Adipocyte (in vitro differentiated cells): ENCODE data around the gene PIK3AP1.
"Not testable (repeated sequence)": the region's sequence is repeated elsewhere in the genome, so short reads cannot be mapped to it uniquely, and the experiment has no call there.

ENCODE experiments used
- DNase-seq: peaks from one replicate; pipeline ENCODE4 v3.0.0-alpha.2; 2015; ENCODE audit warnings: low read depth
- H3K27me3 ChIP-seq: replicated peaks from 2 replicates; pipeline ENCODE4 v1.7.0; 2013; ENCODE audit warnings: mild to moderate bottlenecking, low read length, moderate library complexity; ENCODE audit not compliant: control insufficient read depth, insufficient read depth
- H3K36me3 ChIP-seq: 2 replicates; pipeline ENCODE4 v1.7.0; 2013; ENCODE audit warnings: low read length, mild to moderate bottlenecking, moderate library complexity; ENCODE audit not compliant: control insufficient read depth, insufficient read depth, severe bottlenecking
- H3K4me1 ChIP-seq: 2 replicates; pipeline ENCODE4 v1.7.0; 2013; ENCODE audit warnings: mild to moderate bottlenecking, low read length, moderate library complexity; ENCODE audit not compliant: control insufficient read depth, insufficient read depth
- H3K4me3 ChIP-seq: 2 replicates; pipeline ENCODE4 v1.7.0; 2013; ENCODE audit warnings: mild to moderate bottlenecking, low read length, moderate library complexity
- H3K9ac ChIP-seq: 2 replicates; pipeline ENCODE4 v1.7.0; 2013; ENCODE audit warnings: mild to moderate bottlenecking, low read length, moderate library complexity
- H3K9me3 ChIP-seq: 2 replicates; pipeline ENCODE4 v1.7.0; 2013; ENCODE audit warnings: mild to moderate bottlenecking, low read length, moderate library complexity; ENCODE audit not compliant: control insufficient read depth

The PIK3AP1 gene

DNA sequence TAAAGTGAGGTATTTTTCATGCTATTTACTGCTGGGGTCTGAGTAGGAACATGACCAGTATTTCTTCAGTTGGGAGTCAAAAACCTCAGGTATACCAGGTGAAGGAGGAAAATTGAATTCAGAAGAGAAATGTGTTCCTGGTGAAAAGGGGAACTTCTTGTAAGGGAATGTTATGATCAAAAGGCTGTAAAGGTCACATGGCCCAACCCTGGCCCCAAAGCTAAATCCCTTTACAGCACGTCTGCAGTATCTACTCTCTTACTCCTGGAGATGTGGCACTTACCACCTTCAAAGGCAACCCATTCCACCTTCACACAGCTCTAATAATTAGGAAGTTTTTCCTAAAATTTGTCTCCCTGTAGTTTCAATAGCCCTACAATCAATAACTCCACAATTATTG is 15.2 kb downstream of the PIK3AP1 start:
- no peak overlapping the region for H3K4me3 ChIP-seq
- H3K9ac ChIP-seq, result no peak overlapping the region
- no peaks in the 10 kb centered on the region for H3K4me1 ChIP-seq
- H3K27me3 ChIP-seq, result peaks cover 1% of the 10 kb centered on the region
- H3K36me3 ChIP-seq, result no peaks in the 10 kb centered on the region
- no peaks in the 10 kb centered on the region for H3K9me3 ChIP-seq
- DNase-seq, result no peak

DNA sequence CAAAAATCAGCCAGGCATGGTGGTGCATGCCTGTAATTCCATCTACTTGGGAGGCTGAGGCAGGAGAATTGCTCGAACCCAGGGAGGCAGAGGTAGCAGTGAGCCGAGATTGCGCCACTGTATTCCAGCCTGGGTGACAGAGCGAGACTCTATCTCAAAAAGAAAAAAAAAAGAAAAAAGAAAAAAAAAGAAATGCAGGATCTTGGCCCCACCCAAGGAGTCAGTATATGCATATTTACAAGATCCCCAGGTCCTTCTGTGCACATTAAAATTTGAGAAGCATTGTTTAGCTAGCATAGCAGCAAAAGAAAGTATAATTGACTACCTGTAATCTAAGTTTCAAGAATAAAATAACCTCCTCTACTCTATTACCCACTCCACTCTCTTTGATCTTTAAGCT is 15.8 kb downstream of the PIK3AP1 start:
- no peak overlapping the region for H3K9ac ChIP-seq

DNA sequence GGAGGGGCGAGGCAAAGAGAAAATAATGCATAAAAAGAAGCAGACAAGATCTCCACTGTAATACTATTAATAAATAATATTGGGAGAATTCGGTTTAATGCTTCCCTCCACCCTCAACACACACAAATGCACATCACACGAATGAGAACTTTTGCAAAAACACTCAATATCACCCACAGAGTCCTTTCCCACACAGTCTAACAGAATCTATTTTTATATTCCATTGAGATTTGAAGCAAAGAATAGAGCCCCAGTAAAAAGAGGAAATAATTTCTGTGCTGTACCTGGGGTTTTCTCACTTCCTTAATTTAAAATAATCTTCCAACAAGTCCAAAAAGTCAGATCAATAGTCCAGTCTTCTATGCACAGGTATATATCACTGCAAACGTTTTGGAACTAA is 17.0 kb downstream of the PIK3AP1 start:
- no peak overlapping the region for H3K4me3 ChIP-seq
- H3K4me1 ChIP-seq, result no peaks in the 10 kb centered on the region
- no peaks in the 10 kb centered on the region for H3K9me3 ChIP-seq
- H3K36me3 ChIP-seq, result no peaks in the 10 kb centered on the region
- peaks cover 4% of the 10 kb centered on the region for H3K27me3 ChIP-seq
- no peak for DNase-seq
- no peak overlapping the region for H3K9ac ChIP-seq

More for the DNA sequence above, 15.8 kb downstream of the PIK3AP1 start:
- Histone ChIP-seq H3K36me3 (no peaks in the 10 kb centered on the region), H3K27me3 (peaks cover 4% of the 10 kb centered on the region), H3K4me1 (no peaks in the 10 kb centered on the region), H3K4me3 (no peak overlapping the region), H3K9me3 (no peaks in the 10 kb centered on the region)
- no peak for DNase-seq

- no peaks in the 10 kb centered on the region for H3K9me3 ChIP-seq
- DNase-seq, result no peak
Observed at GRCh38 chr10:96701265-96701664, 19.0 kb downstream of the PIK3AP1 start.

GRCh38 chr10:96700374-96701099 is 19.8 kb downstream of the PIK3AP1 start:
- no peaks in the 10 kb centered on the region for H3K4me1 ChIP-seq
- no peak overlapping the region for H3K9ac ChIP-seq
- no peak overlapping the region for H3K4me3 ChIP-seq
- H3K9me3 ChIP-seq, result no peaks in the 10 kb centered on the region
- H3K36me3 ChIP-seq, result no peaks in the 10 kb centered on the region
- DNase-seq, result no peak
- H3K27me3 ChIP-seq, result peaks cover 4% of the 10 kb centered on the region

More at GRCh38 chr10:96701265-96701664, 19.0 kb downstream of the PIK3AP1 start:
- Histone ChIP-seq H3K4me3 (no peak overlapping the region), H3K36me3 (no peaks in the 10 kb centered on the region), H3K9ac (no peak overlapping the region), H3K4me1 (no peaks in the 10 kb centered on the region), H3K27me3 (peaks cover 4% of the 10 kb centered on the region)

GRCh38 chr10:96699613-96700012 is 20.7 kb downstream of the PIK3AP1 start:
- Histone ChIP-seq H3K4me1 (no peaks in the 10 kb centered on the region), H3K27me3 (peaks cover 4% of the 10 kb centered on the region), H3K9ac (no peak overlapping the region), H3K4me3 (no peak overlapping the region), H3K9me3 (no peaks in the 10 kb centered on the region), H3K36me3 (no peaks in the 10 kb centered on the region)
- DNase-seq, result no peak

DNA sequence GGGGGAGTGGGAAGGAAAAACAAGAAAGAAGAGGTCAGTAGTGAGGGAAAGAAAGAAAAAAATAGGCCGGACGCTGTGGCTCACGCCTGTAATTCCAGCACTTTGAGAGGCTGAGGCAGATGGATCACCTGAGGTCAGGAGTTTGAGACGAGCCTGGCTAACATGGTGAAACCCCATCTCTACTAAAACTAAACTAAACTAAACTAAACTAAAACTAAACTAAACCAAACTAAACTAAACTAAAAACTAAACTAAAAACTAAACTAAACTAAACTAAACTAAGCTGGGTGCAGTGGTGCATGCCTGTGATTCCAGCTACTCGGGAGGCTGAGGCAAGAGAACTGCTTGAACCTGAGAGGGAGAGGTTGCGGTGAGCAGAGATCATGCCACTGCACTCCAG is 22.0 kb downstream of the PIK3AP1 start:
- not testable (repeated sequence) for H3K9ac ChIP-seq, H3K36me3 ChIP-seq, H3K27me3 ChIP-seq, H3K4me3 ChIP-seq, H3K4me1 ChIP-seq, DNase-seq, H3K9me3 ChIP-seq

GRCh38 chr10:96697438-96697837 is 22.9 kb downstream of the PIK3AP1 start:
- DNase-seq, result no peak
- Histone ChIP-seq H3K9me3 (no peaks in the 10 kb centered on the region), H3K9ac (no peak overlapping the region), H3K4me1 (no peaks in the 10 kb centered on the region), H3K4me3 (no peak overlapping the region), H3K27me3 (peaks cover 4% of the 10 kb centered on the region), H3K36me3 (no peaks in the 10 kb centered on the region)

DNA sequence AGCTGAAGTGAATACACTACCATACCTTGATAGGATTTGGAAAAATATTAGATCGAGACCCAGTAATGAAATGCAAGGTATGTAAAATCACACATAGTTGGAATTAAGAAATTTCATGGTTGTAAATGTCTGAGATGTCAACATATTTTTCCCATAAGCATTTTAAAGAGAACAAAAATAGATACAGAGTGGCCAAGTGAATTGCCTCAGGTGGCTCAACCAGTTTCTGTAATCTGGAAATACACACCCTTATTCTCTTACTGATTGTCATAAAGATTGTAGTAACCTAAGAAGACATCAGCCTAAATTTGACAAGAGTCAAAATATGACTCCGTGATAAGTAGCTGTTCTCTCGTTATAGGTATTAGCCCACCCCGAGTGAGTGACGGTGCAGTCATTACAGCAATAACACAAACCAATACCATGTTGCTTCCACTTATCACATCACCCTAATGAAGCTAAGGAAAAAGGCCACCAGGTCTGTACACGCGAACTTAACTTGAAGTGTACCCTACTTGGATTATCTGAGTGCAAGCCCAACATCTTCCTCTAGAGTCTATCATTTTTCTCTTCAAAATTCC is 23.4 kb downstream of the PIK3AP1 start:
- no peak for DNase-seq
- no peak overlapping the region for H3K4me3 ChIP-seq
- H3K27me3 ChIP-seq, result peaks cover 4% of the 10 kb centered on the region
- H3K36me3 ChIP-seq, result no peaks in the 10 kb centered on the region
- H3K4me1 ChIP-seq, result no peaks in the 10 kb centered on the region
- H3K9ac ChIP-seq, result no peak overlapping the region
- no peaks in the 10 kb centered on the region for H3K9me3 ChIP-seq

- Histone ChIP-seq H3K27me3 (peaks cover 4% of the 10 kb centered on the region), H3K4me1 (peaks cover 2% of the 10 kb centered on the region), H3K36me3 (no peaks in the 10 kb centered on the region), H3K9me3 (no peaks in the 10 kb centered on the region), H3K4me3 (no peak overlapping the region), H3K9ac (no peak overlapping the region)
- no peak for DNase-seq
Observed at GRCh38 chr10:96695975-96696634, 24.2 kb downstream of the PIK3AP1 start.

DNA sequence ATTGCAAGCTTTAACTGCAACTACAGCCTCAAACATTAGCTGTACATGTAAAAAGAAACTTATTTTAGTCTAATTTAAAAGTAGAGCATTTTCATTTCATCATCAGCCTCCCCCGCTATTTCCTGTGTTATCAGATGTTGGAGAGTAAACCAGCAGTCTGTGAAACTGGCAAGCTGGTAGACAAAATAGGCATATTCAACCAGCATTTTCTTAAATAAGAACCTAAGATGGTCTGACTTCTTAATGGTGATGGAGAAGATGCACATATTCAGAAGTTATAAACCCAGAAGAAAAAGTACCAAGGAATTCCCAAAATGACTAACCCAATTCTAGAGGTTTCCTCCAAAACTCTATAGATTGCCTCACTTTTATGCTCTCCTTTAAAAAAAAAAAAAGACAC is 24.9 kb downstream of the PIK3AP1 start:
- H3K36me3 ChIP-seq, result no peaks in the 10 kb centered on the region
- no peaks in the 10 kb centered on the region for H3K9me3 ChIP-seq
- peaks cover 4% of the 10 kb centered on the region for H3K27me3 ChIP-seq
- no peak overlapping the region for H3K4me3 ChIP-seq
- peaks cover 7% of the 10 kb centered on the region for H3K4me1 ChIP-seq
- DNase-seq, result no peak
- H3K9ac ChIP-seq, result no peak overlapping the region
